MM.1S (cell line): ENCODE results near the gene RGS16.

Experiments used
- CTCF ChIP-seq: fragments of 300-600 bp; sonication (generic); IDR thresholded peaks from 2 replicates; pipeline ENCODE4 v1.5.1; 2016; ENCODE audit warnings: antibody characterized with exemption, low read length, mixed read lengths
- EZH2 ChIP-seq: fragments of 300-600 bp; sonication (generic); optimal IDR thresholded peaks from 2 replicates; pipeline ENCODE3; 2017; ENCODE audit warnings: low read depth, mild to moderate bottlenecking, antibody characterized with exemption, low read length, mixed read lengths
- EZH2phosphoT487 ChIP-seq: fragments of 300-600 bp; sonication (generic); IDR thresholded peaks from 2 replicates; pipeline ENCODE4 v1.6.1; 2018; ENCODE audit warnings: antibody characterized with exemption, low read length

DNA sequence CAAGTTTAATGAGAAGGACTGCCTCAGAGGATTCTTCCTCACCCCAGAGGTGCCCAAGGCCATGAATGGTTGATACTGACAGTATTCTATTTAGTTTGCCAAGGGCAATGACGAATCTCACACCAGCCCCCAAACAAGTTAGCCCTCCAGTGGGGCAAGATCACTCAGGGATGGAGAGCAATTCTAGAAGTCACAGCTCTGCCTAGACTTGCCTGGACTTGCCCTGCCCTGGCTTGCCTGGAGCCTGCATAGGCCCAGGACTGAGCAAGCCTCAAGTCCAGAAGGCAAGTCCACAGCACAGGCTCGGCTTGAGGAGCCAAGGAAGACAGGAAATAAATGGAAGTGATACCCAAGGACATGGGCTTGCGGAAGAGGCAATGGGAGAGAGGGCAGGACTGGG lies 39.5 kb upstream of the RGS16 start:
- no peak for TF ChIP-seq CTCF
- no peak for TF ChIP-seq EZH2
- no peak for TF ChIP-seq EZH2phosphoT487
